ENCODE data around the gene DDX54.
A peak's percentile ranks its signal among the peaks of the same experiment; 100 is the strongest.
"Not testable (repeated sequence)": the region's sequence is repeated elsewhere in the genome, so short reads cannot be mapped to it uniquely, and the experiment has no call there.

DDX54 gene

GRCh38 chr12:113220593-113221180 is 35.4 kb upstream of the DDX54 start:
- no peak for DNase-seq

- no peak for DNase-seq
Measured at GRCh38 chr12:113216027-113216426, 30.7 kb upstream of the DDX54 start.

- no peak for DNase-seq
Measured at GRCh38 chr12:113214895-113215400, 29.7 kb upstream of the DDX54 start.

- DNase-seq = no peak
Measured at GRCh38 chr12:113211160-113211559, 25.9 kb upstream of the DDX54 start.

- peak in 1 of 2 donors; percentile 37 for DNase-seq
Measured at GRCh38 chr12:113208041-113208934, 23.0 kb upstream of the DDX54 start.

- DNase-seq = no peak
Measured at GRCh38 chr12:113207613-113208040, 22.3 kb upstream of the DDX54 start.

- DNase-seq = not testable (repeated sequence)
Measured at GRCh38 chr12:113206802-113207201, 21.5 kb upstream of the DDX54 start.

- no peak for DNase-seq
Measured at GRCh38 chr12:113204804-113205203, 19.5 kb upstream of the DDX54 start.

- no peak for DNase-seq
Measured at GRCh38 chr12:113203852-113204760, 18.8 kb upstream of the DDX54 start.

GRCh38 chr12:113202300-113203075 is 17.2 kb upstream of the DDX54 start:
- DNase-seq = no peak

GRCh38 chr12:113201187-113202177 is 16.2 kb upstream of the DDX54 start:
- DNase-seq = no peak

- no peak for DNase-seq
Measured at GRCh38 chr12:113200021-113200797, 14.9 kb upstream of the DDX54 start.

- no peak for DNase-seq
Measured at GRCh38 chr12:113198296-113198695, 13.0 kb upstream of the DDX54 start.

GRCh38 chr12:113197518-113198077 is 12.3 kb upstream of the DDX54 start:
- no peak for DNase-seq

- peak; percentile 69 to 73 for DNase-seq
Measured at GRCh38 chr12:113196990-113197389, 11.7 kb upstream of the DDX54 start.

- no peak for DNase-seq
Measured at GRCh38 chr12:113196582-113196981, 11.3 kb upstream of the DDX54 start.

- DNase-seq = no peak
Measured at GRCh38 chr12:113195598-113195997, 10.3 kb upstream of the DDX54 start.

GRCh38 chr12:113194971-113195391 is 9.7 kb upstream of the DDX54 start:
- DNase-seq = no peak

- no peak for DNase-seq
Measured at GRCh38 chr12:113191227-113191626, 5.9 kb upstream of the DDX54 start.

- DNase-seq = no peak
Measured at GRCh38 chr12:113190761-113191160, 5.5 kb upstream of the DDX54 start.

Data from hippocampal formation (tissue), 2 donors.